ENCODE results near the gene KRTAP10-10. TPM values are rescaled to one million over a fixed set of nuclear protein-coding genes. Genes with fewer than 3 reads are reported as not detected.
A peak's percentile ranks its signal among the peaks of the same experiment; 100 is the strongest.

The KRTAP10-10 gene
- total RNA-seq, 2 donors from 2014 or later = not detected

- no peak overlapping the region for H3K27ac Mint-ChIP-seq
- peaks cover 2% of the 10 kb centered on the region for H3K27me3 Mint-ChIP-seq (ENCODE audit: insufficient read depth)
- Histone ChIP-seq H3K27ac (ENCODE audit: low read depth, low read length) (no peak overlapping the region), H3K36me3 (ENCODE audit: control insufficient read depth, insufficient read depth, low read length) (no peaks in the 10 kb centered on the region), H3K9ac (ENCODE audit: extremely low read depth, low read length, poor library complexity, severe bottlenecking) (no peak overlapping the region), H3K4me1 (ENCODE audit: control insufficient read depth, insufficient read depth, low read length) (no peaks in the 10 kb centered on the region), H3K27me3 (ENCODE audit: control insufficient read depth, insufficient read depth, low read length, poor library complexity, severe bottlenecking) (no peaks in the 10 kb centered on the region), H3K4me3 (ENCODE audit: low read length) (no peak overlapping the region), H3K9me3 (ENCODE audit: control insufficient read depth, low read length) (peaks cover 25% of the 10 kb centered on the region)
- H3K4me1 Mint-ChIP-seq = peaks cover 4% of the 10 kb centered on the region
- no peak overlapping the region for H3K4me3 Mint-ChIP-seq
- H3K9me3 Mint-ChIP-seq = peaks cover 31% of the 10 kb centered on the region
- no peak for DNase-seq
- no peak for TF ChIP-seq CTCF (conservative IDR thresholded peaks at IDR 0.05)
- H3K36me3 Mint-ChIP-seq (ENCODE audit: low read depth) = no peaks in the 10 kb centered on the region
- 86 to 90% methylated on average over 16 of the region's 16 CpGs for WGBS, 2 experiments (ENCODE audit: insufficient coverage in 1 of 2, insufficient read length in 1 of 2)
Measured at GRCh38 chr21:44616591-44616926, 20.6 kb upstream of the KRTAP10-10 start.

- H3K36me3 ChIP-seq (ENCODE audit: control insufficient read depth, insufficient read depth, low read length) = no peaks in the 10 kb centered on the region
- no peaks in the 10 kb centered on the region for H3K4me1 ChIP-seq (ENCODE audit: control insufficient read depth, insufficient read depth, low read length)
- Mint-ChIP-seq H3K36me3 (ENCODE audit: low read depth) (no peaks in the 10 kb centered on the region), H3K27me3 (ENCODE audit: insufficient read depth) (peaks cover 2% of the 10 kb centered on the region), H3K4me1 (peaks cover 4% of the 10 kb centered on the region), H3K27ac (no peak overlapping the region), H3K9me3 (peaks cover 32% of the 10 kb centered on the region), H3K4me3 (no peak overlapping the region)
- no peak overlapping the region for H3K27ac ChIP-seq (ENCODE audit: low read depth, low read length)
- no peak overlapping the region for H3K4me3 ChIP-seq (ENCODE audit: low read length)
- DNase-seq = peak; percentile 57
- no peaks in the 10 kb centered on the region for H3K27me3 ChIP-seq (ENCODE audit: control insufficient read depth, insufficient read depth, low read length, poor library complexity, severe bottlenecking)
- peaks cover 28% of the 10 kb centered on the region for H3K9me3 ChIP-seq (ENCODE audit: control insufficient read depth, low read length)
- no peak for TF ChIP-seq CTCF (conservative IDR thresholded peaks at IDR 0.05)
- H3K9ac ChIP-seq (ENCODE audit: extremely low read depth, low read length, poor library complexity, severe bottlenecking) = no peak overlapping the region
- 77 to 79% methylated on average over 3 to 8 of the region's 8 CpGs for WGBS, 2 experiments (ENCODE audit: insufficient coverage in 1 of 2, insufficient read length in 1 of 2)
Measured at GRCh38 chr21:44617071-44617501, 20.1 kb upstream of the KRTAP10-10 start.

- DNase-seq = peak; percentile 77
- WGBS, 2 experiments (ENCODE audit: insufficient coverage in 1 of 2, insufficient read length in 1 of 2) = 83 to 86% methylated on average over 1 to 4 of the region's 4 CpGs
- Mint-ChIP-seq H3K9me3 (peaks cover 42% of the 10 kb centered on the region), H3K27me3 (ENCODE audit: insufficient read depth) (peaks cover 2% of the 10 kb centered on the region), H3K27ac (no peak overlapping the region), H3K36me3 (ENCODE audit: low read depth) (no peaks in the 10 kb centered on the region), H3K4me1 (peaks cover 4% of the 10 kb centered on the region), H3K4me3 (no peak overlapping the region)
- peaks cover 40% of the 10 kb centered on the region for H3K9me3 ChIP-seq (ENCODE audit: control insufficient read depth, low read length)
- no peaks in the 10 kb centered on the region for H3K27me3 ChIP-seq (ENCODE audit: control insufficient read depth, insufficient read depth, low read length, poor library complexity, severe bottlenecking)
- no peaks in the 10 kb centered on the region for H3K36me3 ChIP-seq (ENCODE audit: control insufficient read depth, insufficient read depth, low read length)
- H3K9ac ChIP-seq (ENCODE audit: extremely low read depth, low read length, poor library complexity, severe bottlenecking) = no peak overlapping the region
- no peaks in the 10 kb centered on the region for H3K4me1 ChIP-seq (ENCODE audit: control insufficient read depth, insufficient read depth, low read length)
- H3K27ac ChIP-seq (ENCODE audit: low read depth, low read length) = no peak overlapping the region
- peak; percentile 69 for TF ChIP-seq CTCF (conservative IDR thresholded peaks at IDR 0.05)
- no peak overlapping the region for H3K4me3 ChIP-seq (ENCODE audit: low read length)
Measured at GRCh38 chr21:44618504-44618903, 18.7 kb upstream of the KRTAP10-10 start.

Data from endodermal cell (in vitro differentiated cells).